AG08396 (cell line): ENCODE measurements around the gene CCND3.
A peak's percentile ranks its signal among the peaks of the same experiment; 100 is the strongest.

ENCODE experiments used
- DNase-seq: peaks from one replicate; pipeline ENCODE4 v3.0.0; 2012; ENCODE audit warnings: low spot score, mixed read lengths

The CCND3 gene

GRCh38 chr6:41921712-41921998, 20.0 kb downstream of the CCND3 start:
- peak; percentile 24 for DNase-seq

GRCh38 chr6:41920921-41921711, 20.5 kb downstream of the CCND3 start, which contains the start of the genes BYSL and MED20:
BYSL (plus strand) TSS chr6:41921499; CDS start chr6:41921563, 64 bp downstream.
MED20 (minus strand) TSS chr6:41921139; CDS start chr6:41921018, 121 bp downstream.
- DNase-seq = peak; percentile 91

GRCh38 chr6:41917528-41917927, 24.1 kb downstream of the CCND3 start:
- peak; percentile 84 for DNase-seq

- DNase-seq = no peak
These were observed 26.6 kb downstream of the CCND3 start for GRCh38 chr6:41914869-41915530.

- no peak for DNase-seq
These were observed 27.3 kb downstream of the CCND3 start for GRCh38 chr6:41914343-41914742.

- DNase-seq = no peak
These were observed 31.9 kb downstream of the CCND3 start for GRCh38 chr6:41909727-41910126.

GRCh38 chr6:41901882-41902519, 39.6 kb downstream of the CCND3 start:
- DNase-seq = peak; percentile 38

GRCh38 chr6:41900861-41901260, 40.7 kb downstream of the CCND3 start:
- DNase-seq = no peak

GRCh38 chr6:41896281-41896680, 45.3 kb downstream of the CCND3 start:
- no peak for DNase-seq

GRCh38 chr6:41895300-41896233, 46.0 kb downstream of the CCND3 start, which contains the start of gene USP49:
USP49 (minus strand) TSS chr6:41895375; CDS start chr6:41806983, 88,392 bp downstream.
- DNase-seq = peak; percentile 95

- no peak for DNase-seq
These were observed 47.0 kb downstream of the CCND3 start for GRCh38 chr6:41894366-41895299.

GRCh38 chr6:41892921-41893564, 48.6 kb downstream of the CCND3 start:
- no peak for DNase-seq

GRCh38 chr6:41887331-41887751, 54.3 kb downstream of the CCND3 start:
- no peak for DNase-seq

GRCh38 chr6:41885930-41886329, 55.7 kb downstream of the CCND3 start:
- no peak for DNase-seq

GRCh38 chr6:41884957-41885356, 56.7 kb downstream of the CCND3 start:
- no peak for DNase-seq
